ENCODE measurements around the gene GDNF. TPM values are rescaled to one million over a fixed set of nuclear protein-coding genes. Genes with fewer than 3 reads are reported as not detected.

GDNF gene
- total and polyA plus RNA-seq, 10 donors: 0.02 to 0.88 (median 0.15) TPM; not detected in 2

DNA sequence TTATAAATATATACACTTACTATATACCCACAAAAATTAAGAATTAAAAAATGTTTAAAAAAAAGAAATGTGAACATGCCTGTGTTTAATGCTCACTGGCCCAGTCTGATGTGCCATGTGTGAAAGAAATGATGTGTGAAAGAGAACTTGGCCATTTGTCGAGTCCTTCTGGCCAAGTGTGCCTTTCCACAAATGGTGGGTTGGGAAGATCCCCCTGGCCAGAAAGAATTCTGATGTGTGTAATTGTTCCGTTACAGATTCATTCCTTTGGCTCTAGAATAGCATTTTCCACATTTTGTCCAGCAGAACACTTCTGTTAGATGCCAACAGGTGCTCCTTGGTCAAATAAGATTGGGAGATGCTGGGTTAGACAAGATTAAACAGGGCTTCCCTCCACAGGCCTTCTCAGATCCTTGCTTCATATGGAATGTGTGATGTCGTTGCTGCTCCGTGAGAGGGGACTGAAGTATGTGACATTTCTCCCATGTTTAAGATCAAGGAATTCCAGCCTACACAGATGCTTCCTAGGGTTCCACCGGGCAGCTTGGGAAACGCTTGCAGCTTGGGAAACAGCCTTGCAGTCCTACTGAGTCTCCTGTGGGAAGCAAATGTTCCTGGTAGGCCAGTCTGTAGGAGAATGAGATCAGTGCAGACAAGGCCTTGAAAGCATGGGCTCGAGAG, 32.1 kb downstream of the GDNF start:
- Histone ChIP-seq H3K27ac (no peak overlapping the region), H3K4me1 (no peaks in the 10 kb centered on the region), H3K9me3 (no peaks in the 10 kb centered on the region), H3K4me3 (no peak overlapping the region), H3K27me3 (replicated peaks in 1 of 7) (no peaks in the 10 kb centered on the region), H3K36me3 (no peaks in the 10 kb centered on the region)
- no peak for DNase-seq
- WGBS, 5 donors: 85 to 92% (median 90%) methylated on average over 7 of the region's 7 CpGs
- TF ChIP-seq POLR2AphosphoS5 (IDR thresholded peaks at IDR 0.05): no peak
- TF ChIP-seq, protein P1, sequence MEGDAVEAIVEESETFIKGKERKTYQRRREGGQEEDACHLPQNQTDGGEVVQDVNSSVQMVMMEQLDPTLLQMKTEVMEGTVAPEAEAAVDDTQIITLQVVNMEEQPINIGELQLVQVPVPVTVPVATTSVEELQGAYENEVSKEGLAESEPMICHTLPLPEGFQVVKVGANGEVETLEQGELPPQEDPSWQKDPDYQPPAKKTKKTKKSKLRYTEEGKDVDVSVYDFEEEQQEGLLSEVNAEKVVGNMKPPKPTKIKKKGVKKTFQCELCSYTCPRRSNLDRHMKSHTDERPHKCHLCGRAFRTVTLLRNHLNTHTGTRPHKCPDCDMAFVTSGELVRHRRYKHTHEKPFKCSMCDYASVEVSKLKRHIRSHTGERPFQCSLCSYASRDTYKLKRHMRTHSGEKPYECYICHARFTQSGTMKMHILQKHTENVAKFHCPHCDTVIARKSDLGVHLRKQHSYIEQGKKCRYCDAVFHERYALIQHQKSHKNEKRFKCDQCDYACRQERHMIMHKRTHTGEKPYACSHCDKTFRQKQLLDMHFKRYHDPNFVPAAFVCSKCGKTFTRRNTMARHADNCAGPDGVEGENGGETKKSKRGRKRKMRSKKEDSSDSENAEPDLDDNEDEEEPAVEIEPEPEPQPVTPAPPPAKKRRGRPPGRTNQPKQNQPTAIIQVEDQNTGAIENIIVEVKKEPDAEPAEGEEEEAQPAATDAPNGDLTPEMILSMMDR (IDR thresholded peaks at IDR 0.05 in 8 of 11, conservative IDR thresholded peaks at IDR 0.05 in 3 of 11): no peak
- no peak for TF ChIP-seq POLR2A (IDR thresholded peaks at IDR 0.05)
- intact Hi-C loops (cut with DNase I; ENCODE audit: low total_unique reads): no loop called here

DNA sequence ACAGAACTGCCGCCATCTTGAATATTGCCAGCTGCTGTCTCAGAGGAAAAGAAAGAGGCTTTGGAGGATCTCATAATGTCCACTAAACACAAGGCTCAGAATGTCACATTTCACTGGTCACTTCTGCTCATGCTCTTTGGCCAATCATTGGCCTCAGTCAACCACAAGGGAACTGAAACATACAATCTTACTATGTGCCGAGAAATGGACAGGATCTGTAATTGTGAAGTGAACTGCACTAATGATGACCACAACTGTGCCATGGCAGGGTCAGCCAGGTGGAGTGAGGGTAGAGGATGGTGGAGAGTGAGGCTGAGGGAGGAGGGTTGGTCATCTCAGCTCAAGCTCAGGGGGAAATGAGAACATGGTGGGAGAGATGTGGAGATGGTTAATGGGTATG, 32.8 kb downstream of the GDNF start:
- WGBS, 5 donors: 88 to 94% (median 92%) methylated on average over 2 of the region's 2 CpGs
- intact Hi-C loops (cut with DNase I; ENCODE audit: low total_unique reads): no loop called here
- H3K36me3 ChIP-seq: no peaks in the 10 kb centered on the region
- no peak overlapping the region for H3K4me3 ChIP-seq
- H3K4me1 ChIP-seq: no peaks in the 10 kb centered on the region
- H3K9me3 ChIP-seq: no peaks in the 10 kb centered on the region
- DNase-seq: no peak
- TF ChIP-seq, protein P1 (IDR thresholded peaks at IDR 0.05 in 8 of 11, conservative IDR thresholded peaks at IDR 0.05 in 3 of 11): no peak
- TF ChIP-seq POLR2A (IDR thresholded peaks at IDR 0.05) (no peak), POLR2AphosphoS5 (IDR thresholded peaks at IDR 0.05) (no peak)
- H3K27ac ChIP-seq: no peak overlapping the region
- no peaks in the 10 kb centered on the region for H3K27me3 ChIP-seq (replicated peaks in 1 of 7)

DNA sequence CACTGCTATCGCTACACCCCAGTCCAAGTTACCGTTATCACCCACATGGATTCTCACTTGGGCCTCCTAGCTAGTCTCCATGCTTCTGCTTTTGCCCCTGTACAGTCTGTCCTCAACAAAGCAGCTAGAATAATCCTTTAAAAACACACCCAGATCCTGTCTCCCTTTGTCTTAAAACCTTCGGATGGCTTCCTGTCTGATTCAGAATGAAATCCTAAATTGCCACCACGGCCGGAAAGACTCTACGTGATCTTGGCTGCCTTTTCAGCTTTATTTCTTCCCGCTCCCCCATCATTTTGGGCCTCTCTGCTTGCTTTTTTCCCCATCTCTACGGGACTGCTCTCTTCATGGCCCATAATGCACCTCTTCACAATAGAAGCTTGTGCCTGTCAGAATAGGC, 33.4 kb downstream of the GDNF start:
- 57 to 76% (median 64%) methylated on average over 8 of the region's 8 CpGs for WGBS, 5 donors
- DNase-seq: no peak
- no peaks in the 10 kb centered on the region for H3K27me3 ChIP-seq (replicated peaks in 1 of 7)
- no peak overlapping the region for H3K4me3 ChIP-seq
- H3K4me1 ChIP-seq: no peaks in the 10 kb centered on the region
- no peaks in the 10 kb centered on the region for H3K36me3 ChIP-seq
- no peaks in the 10 kb centered on the region for H3K9me3 ChIP-seq
- TF ChIP-seq POLR2A (IDR thresholded peaks at IDR 0.05) (no peak), POLR2AphosphoS5 (IDR thresholded peaks at IDR 0.05) (no peak)
- TF ChIP-seq, protein P1 (IDR thresholded peaks at IDR 0.05 in 8 of 11, conservative IDR thresholded peaks at IDR 0.05 in 3 of 11): no peak
- intact Hi-C loops (cut with DNase I; ENCODE audit: low total_unique reads): no loop called here
- no peak overlapping the region for H3K27ac ChIP-seq

DNA sequence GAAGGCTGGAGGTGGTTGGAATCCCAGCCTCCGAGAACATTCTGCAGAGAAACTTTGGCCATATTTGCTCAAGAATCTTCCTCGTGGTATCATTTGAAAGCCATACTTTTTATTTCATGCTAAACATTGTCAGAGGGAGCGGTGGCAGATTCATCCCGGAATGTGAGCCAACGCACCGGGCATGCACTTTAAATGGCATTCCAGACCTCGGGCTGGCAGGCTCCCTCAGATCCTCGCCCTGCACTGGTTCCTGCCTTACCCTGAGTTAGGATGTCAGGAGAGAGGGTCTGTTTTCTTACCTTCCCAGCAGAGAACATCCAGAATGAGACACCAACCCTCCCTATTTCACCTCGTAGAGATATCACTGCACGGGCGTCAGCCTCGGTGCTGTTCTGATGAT, 33.8 kb downstream of the GDNF start:
- DNase-seq: no peak
- Histone ChIP-seq H3K27me3 (replicated peaks in 1 of 7) (no peaks in the 10 kb centered on the region), H3K9me3 (no peaks in the 10 kb centered on the region), H3K36me3 (no peaks in the 10 kb centered on the region), H3K27ac (no peak overlapping the region), H3K4me3 (no peak overlapping the region), H3K4me1 (no peaks in the 10 kb centered on the region)
- no peak for TF ChIP-seq POLR2A (IDR thresholded peaks at IDR 0.05)
- no peak for TF ChIP-seq POLR2AphosphoS5 (IDR thresholded peaks at IDR 0.05)
- TF ChIP-seq, protein P1 (IDR thresholded peaks at IDR 0.05 in 8 of 11, conservative IDR thresholded peaks at IDR 0.05 in 3 of 11): no peak
- intact Hi-C loops (cut with DNase I; ENCODE audit: low total_unique reads): no loop called here
- WGBS, 5 donors: 85 to 94% (median 89%) methylated on average over 12 of the region's 12 CpGs

All from spleen (tissue), 11 donors.